GM12864 (cell line): Measurements from ENCODE around the gene ERAS.
"Not testable (repeated sequence)": the region's sequence is repeated elsewhere in the genome, so short reads cannot be mapped to it uniquely, and the experiment has no call there.

Source experiments
- DNase-seq: peaks from one replicate; pipeline ENCODE4 v3.0.0-alpha.2; 2011; ENCODE audit warnings: low read depth
- H3K4me3 ChIP-seq: 2 replicates; pipeline ENCODE4 v1.5.1; 2011; ENCODE audit warnings: mild to moderate bottlenecking, low read depth, low read length, control low read depth
- CTCF ChIP-seq: IDR thresholded peaks from 2 replicates; pipeline ENCODE4 v1.5.1; 2011; ENCODE audit warnings: low read depth, mild to moderate bottlenecking, moderate library complexity, low read length, control low read depth, inconsistent platforms; ENCODE audit errors: missing control alignments

ERAS gene

GRCh38 chrX:48833542-48834138 is 7.3 kb downstream of the ERAS start:
- no peak for TF ChIP-seq CTCF
- no peak for DNase-seq
- H3K4me3 ChIP-seq, result no peak overlapping the region

- H3K4me3 ChIP-seq, result no peak overlapping the region
Measured at GRCh38 chrX:48834383-48834709, 8.0 kb downstream of the ERAS start.

GRCh38 chrX:48835524-48836329 is 9.4 kb downstream of the ERAS start, which contains the start of gene PCSK1N:
TSS of gene PCSK1N (minus strand) at chrX:48835610. CDS start at chrX:48835532, 78 bp downstream.
- H3K4me3 ChIP-seq, result no peak within 1 kb of the TSS; the same call in 1 of the 2 replicates
- no peak for TF ChIP-seq CTCF
- DNase-seq, result no peak

More at GRCh38 chrX:48834383-48834709, 8.0 kb downstream of the ERAS start:
- no peak for DNase-seq
- TF ChIP-seq CTCF, result no peak

- no peak overlapping the region for H3K4me3 ChIP-seq
- DNase-seq, result no peak
- no peak for TF ChIP-seq CTCF
Measured at GRCh38 chrX:48839686-48840085, 13.4 kb downstream of the ERAS start.

- TF ChIP-seq CTCF, result no peak
- no peak for DNase-seq
- no peak overlapping the region for H3K4me3 ChIP-seq
Measured at GRCh38 chrX:48848847-48849246, 22.5 kb downstream of the ERAS start.

- H3K4me3 ChIP-seq, result no peak overlapping the region
- no peak for DNase-seq
- no peak for TF ChIP-seq CTCF
Measured at GRCh38 chrX:48852857-48853256, 26.5 kb downstream of the ERAS start.

GRCh38 chrX:48853494-48853893 is 27.2 kb downstream of the ERAS start:
- not testable (repeated sequence) for H3K4me3 ChIP-seq, DNase-seq

GRCh38 chrX:48854121-48854804 is 27.9 kb downstream of the ERAS start:
- not testable (repeated sequence) for H3K4me3 ChIP-seq, DNase-seq
